HG03354 (cell line): Measurements from ENCODE around the gene TOGARAM1.

Source experiments
- ATAC-seq: cut with Tn5 transposase; IDR thresholded peaks from one replicate; pipeline ENCODE4 v1.9.1; 2021; ENCODE audit warnings: mild to moderate bottlenecking; ENCODE audit not compliant: unreplicated experiment, poor library complexity, severe bottlenecking

TOGARAM1 gene

DNA sequence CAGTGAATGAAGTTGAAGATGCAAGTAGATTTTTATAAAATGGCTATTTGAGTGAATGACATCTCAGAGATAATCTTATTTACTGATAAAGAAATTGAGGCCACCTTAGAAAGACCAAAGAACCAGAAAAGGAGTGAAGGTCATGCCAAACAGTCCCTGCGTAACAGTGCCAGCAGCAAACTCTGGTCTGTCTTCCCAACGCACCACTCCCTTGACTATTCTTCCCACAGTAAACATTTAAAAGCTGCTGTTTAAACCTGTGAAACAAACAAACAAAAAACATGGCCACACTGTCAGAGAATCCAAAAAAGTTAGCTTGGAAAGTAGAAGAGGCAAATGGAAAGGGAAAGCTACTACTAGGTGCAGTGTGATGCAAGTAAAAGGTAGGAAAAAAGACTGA is 120.4 kb downstream of the TOGARAM1 start:
- no peak for ATAC-seq

DNA sequence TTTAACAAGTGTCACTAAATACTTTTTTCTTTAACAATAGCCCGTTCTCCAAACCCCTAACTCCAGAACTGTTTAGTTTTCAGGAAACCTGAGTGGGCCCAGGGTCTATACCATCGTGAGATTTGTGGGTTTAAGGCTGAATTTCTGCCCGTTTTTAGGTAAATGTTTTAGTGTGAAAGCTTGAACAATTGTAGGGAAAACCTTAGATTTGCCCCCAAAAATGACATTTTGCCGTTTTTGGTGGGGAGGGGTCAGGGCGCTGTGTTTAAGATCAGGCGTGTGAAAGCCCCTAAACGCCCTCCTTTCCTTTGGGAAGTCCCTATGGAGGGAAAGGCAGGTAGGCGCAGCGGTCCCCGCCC is 121.6 kb downstream of the TOGARAM1 start:
- no peak for ATAC-seq

DNA sequence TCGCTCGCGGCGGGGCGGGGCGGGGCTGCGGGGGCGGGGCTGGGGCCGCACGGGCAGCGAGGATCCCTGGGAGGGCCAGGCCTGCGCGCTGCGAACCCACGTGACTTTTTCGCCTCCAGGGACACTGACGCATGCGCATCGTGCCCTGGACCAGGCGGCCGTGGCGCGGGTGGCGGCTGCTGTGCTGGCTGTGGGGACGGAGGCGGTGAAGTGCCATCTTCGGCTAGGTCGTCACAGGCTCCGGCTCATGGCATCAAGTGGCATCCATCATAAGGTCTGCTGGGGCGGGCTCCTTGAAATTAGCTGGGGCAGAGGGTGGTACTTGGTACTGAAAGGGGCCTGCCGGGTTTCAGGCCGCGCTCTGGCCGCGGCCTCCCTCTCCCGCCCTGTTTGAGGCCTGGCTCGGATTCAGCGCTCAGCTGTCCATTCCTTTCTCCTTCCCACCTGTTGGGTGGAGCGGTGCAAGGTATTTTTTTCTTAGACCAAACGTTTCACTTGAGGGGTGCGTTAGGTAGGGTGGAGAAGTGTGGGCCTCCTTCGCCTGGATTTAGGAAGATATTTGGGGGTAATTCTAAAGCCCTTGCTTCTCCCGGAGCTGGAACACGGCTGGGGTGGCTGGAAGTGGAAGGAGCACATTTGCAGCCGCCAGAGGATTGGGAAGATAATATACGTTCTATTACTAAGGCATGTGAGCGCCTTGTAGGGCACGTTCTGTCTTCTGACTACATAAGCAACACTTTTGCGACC is 122.2 kb downstream of the TOGARAM1 start, which contains the start of gene PRPF39:
TSS of gene PRPF39 (plus strand) at position 141 of the 747 bp plus-strand sequence. CDS start 11,124 bp downstream, outside the sequence.
- peak; percentile 94 for ATAC-seq

DNA sequence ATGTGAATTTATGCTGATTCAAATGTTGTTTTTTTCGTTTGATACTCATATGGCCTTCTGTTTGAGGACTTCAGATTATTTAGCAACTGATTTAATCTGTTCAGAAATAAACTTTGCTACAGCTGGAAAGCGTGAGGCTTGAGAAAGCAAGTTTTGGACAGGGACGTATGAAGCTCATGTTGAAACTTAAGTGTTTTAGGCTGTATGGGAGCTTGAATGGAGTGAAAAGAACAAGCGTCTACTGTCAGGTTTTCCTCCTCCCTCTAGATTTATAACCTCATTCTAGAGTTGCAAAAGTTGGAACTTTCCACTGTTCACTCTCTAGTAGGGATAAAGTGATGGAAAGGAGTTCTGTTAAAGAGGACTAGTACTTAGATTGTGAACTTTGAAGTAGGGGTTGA is 123.0 kb downstream of the TOGARAM1 start:
- peak; percentile 13 for ATAC-seq

DNA sequence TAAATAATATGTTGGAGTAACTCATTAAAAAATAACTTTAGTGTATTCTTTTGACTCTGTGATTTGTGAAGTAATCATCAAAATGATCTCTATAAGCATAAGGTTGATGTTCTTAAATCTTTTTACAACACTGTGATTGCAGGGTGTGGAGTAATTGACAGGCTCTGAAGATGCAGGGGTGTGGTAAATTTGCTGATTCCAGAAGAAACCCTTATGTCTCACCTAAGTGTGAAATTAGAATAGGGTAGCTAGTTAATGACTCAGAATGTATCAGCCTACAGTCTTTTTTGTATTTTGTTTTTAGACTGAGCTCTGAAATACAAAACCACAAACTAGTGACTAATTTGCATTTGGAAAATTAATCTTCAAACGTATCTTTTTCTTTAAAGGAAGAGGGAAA is 127.8 kb downstream of the TOGARAM1 start:
- ATAC-seq, result peak; percentile 55

DNA sequence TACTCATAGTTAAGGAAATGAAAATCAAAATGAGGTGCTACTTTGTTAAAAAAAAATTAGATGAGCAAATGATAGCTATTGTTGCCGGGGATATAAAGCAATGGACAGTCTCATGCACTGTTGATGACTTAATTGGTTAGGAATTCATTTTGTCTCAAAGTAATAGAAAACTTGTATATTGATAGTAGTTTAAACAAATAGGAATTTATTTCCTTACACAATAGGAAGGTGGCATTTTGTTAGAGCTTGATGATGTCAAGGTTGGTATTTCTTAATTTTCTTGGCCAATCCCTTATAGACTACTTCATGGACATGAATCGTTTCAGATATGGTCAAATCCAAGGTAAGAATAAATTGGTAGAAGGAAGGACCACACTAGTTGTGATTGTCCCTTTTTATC is 129.7 kb downstream of the TOGARAM1 start:
- ATAC-seq, result no peak

DNA sequence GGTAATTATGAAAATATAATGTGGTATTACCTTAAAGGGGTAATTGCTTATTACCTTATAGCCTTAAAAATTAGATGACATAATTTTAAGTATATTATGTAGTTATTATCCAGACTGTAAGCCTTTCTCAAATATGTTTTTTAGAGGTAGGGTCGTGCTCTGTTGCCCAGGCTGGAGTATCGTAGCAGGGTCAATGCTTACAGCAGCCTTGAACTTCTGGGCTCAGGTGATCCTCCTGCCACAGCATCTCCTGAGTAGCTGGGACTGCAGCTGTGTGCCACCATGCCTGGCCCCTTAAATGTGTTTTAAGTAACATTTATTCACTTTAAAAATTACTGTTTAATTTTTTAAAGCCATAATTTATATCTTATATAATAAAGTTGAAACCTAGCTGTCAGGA is 132.3 kb downstream of the TOGARAM1 start:
- ATAC-seq, result no peak

DNA sequence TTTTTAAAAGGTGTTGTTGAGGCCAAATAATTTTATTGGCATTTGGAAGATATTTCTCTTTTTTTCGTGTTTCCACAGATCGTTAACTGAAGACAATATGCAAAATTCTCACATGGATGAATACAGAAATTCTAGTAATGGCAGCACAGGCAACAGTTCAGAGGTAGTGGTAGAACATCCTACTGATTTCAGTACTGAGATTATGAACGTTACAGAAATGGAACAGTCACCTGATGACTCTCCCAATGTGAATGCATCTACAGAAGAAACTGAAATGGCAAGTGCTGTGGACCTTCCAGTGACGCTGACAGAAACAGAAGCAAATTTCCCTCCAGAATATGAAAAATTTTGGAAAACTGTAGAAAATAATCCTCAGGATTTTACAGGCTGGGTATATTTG is 133.2 kb downstream of the TOGARAM1 start:
- no peak for ATAC-seq

DNA sequence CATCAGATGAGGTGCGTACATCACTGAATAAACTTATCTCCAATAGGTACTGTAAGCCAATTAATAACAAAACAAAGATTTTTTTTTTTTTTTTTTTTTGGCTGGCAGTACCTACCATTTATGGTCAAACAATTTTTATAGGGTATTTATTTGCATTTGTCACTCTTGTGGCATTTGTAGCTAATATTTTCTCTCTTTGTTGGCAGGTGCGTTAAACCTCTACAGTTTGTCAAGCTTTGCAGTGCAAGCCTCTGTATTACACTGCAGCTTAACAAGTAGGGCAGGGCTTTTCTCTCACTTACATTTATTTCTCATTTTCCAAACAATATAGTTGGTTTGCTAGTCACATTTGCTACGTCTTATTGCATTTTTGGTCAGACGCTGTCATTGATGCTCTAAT is 134.2 kb downstream of the TOGARAM1 start:
- ATAC-seq, result no peak

DNA sequence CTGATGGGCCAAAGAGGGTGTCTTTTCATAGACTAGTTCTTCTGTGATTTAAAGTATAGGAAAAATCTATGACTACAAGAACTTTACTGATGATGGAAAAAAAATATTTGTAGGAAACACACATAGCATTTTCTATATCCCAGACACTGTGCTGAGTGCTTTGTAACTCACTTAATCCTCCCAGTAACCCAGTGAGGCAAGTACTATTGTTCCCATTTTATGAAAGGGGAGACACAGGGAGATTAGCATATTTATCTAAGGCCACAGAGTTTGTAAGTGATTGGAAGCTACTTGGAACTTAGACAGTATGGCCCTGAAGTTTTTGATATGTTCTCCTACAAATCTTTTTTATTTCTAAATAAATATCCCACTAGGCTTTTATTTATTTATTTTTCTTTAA is 141.8 kb downstream of the TOGARAM1 start:
- ATAC-seq, result no peak

DNA sequence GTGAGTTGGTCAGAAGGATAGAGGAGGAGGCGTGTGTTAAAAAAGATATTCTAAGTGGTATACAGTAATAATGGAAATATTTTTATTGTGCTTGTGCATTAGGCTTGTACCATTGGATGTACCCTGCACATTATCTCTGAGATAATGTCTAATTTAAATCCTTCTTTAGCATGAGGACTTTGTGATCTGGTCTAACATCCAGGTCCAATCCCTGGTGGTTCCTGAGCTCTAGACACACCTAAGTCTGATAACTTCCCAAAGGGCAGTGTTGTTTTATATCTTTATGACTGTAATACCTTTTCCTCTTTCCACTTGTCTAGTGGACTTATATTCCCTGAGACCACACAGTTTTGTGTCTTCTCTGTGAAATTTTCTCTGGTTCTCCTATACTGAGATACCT is 142.6 kb downstream of the TOGARAM1 start:
- ATAC-seq, result no peak

DNA sequence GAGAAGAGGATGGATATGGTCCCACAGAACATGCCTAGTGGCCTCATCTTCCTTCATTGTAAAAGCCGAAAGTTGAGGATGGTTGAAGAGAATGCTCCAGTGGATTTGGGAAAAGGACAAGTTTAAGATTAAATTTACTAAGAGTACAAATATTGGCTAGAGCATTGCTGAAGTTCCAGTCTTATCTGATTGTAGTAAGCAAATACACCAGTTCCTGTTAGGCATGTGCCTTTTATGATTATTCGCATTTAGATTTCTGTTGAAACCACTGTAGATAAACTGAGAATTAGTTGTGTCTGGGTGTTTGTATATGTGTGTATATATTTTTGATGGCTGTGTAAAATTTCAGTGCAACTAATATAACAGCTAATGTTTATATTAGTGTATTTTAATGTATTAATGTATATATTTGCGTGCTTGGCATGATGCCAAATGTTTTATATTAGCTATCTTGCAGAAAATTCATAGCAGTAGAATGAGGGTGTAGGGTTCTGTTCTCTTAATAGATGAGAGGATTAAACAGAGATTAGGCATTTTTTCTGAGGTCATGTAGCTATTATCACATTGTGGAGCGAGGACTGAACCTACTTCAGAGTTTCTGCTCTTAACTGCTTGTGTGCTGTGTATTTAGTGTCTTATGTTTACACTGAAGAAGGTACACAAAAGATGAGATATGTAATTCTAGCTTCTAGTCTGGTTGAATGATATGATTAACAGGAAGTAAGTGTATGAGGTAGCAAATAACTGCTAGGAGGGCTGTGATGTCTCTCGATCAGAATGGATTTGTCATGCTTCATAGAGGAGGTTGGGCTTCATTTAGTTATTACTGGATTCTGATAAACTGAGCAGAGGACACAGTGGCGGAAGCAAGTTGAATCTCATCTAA is 151.1 kb downstream of the TOGARAM1 start:
- no peak for ATAC-seq

DNA sequence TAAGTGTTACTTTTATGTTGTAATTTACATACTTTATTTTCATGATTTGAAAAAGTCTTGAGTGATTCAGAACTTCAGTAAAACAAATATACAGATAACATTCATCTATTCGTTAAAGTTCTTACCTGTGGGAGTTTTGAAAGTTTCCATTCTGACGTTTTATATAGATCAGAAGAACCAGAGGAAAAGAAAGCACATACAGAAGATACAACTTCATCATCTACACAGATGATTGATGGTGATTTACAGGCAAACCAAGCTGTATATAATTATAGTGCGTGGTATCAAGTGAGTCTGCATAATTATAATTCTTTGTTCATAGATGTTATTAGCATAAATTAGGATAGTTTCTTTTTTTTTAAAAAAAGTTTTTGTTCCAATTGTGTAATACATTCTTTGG is 152.3 kb downstream of the TOGARAM1 start:
- ATAC-seq, result no peak

DNA sequence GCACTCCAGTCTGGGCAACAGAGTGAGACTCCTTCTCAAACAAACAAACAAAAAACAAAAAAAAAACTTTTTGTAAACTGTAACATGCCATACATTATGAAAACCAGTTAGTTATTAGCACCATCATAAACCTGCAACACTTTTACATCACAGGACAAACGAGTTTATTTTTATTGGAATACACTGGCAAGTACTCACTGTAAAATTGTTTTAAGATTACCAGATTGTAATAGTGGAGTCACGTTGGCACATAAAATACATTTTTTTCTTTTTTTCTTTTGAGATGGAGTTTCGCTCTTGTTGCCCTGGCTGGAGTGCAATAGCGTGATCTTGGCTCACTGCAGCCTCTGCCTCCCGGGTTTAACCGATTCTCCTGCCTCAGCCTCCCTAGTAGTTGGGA is 156.6 kb downstream of the TOGARAM1 start:
- no peak for ATAC-seq

DNA sequence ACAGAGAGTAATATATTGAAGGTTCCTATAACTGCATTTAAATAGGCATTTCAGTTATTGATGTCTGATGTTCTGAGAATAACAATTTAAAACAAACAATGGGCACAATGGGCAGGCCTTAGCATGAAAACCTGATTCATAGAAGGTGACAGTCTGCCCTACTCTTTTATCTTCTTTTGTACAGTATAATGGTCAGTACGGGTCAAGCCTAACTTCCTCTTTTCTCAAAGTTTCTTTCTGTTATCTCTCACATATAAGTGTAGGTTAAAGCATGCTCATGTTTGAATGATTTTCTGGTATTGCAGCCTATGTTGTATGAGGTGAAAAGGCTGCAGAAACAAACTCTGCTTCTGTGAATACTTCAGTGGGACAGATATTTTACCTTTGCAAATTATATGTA is 158.1 kb downstream of the TOGARAM1 start:
- ATAC-seq, result no peak

DNA sequence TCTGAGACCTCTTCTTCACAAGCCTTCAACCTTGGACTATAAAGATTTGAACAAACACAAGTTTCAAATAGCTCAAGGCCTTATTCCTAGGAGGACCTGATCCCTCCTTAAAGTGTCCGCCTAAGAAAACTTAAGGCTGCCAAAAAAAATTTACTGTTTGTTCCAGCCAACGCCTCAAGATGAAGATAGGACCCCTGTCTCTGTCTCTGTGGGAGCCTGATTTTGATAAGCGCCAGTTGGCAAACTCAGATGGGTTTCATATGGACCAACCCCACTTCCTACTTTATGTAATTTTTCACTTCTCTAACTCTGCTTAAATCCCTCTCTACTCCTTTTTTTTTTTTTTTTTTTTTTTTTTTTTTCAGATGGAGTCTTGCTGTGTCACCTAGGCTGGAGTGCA is 161.3 kb downstream of the TOGARAM1 start:
- no peak for ATAC-seq
